Stimulated activated naive CD8-positive, alpha-beta T cell treated with anti-CD3 and anti-CD28 coated beads, Interleukin-15, amount 100 ng/mL, for 72 hours (primary cell): Measurements from ENCODE around the gene HPD.

Source experiments
- ATAC-seq: fragments of 150-1000 bp; cut with Tn5 transposase; 2 replicates; pipeline ENCODE4 v1.10.0; 2021; ENCODE audit warnings: mild to moderate bottlenecking, moderate library complexity
- DNase-seq, 2 donors: peaks; one replicate each; pipeline ENCODE4 v3.0.0; 2021 to 2022
- H3K27ac Mint-ChIP-seq, 2 donors: one replicate each; pipeline ENCODE4 v1.8.0; 2022; ENCODE audit warnings: mild to moderate bottlenecking in 2 of 2, mixed read lengths in 2 of 2, moderate library complexity in 2 of 2
- H3K27me3 Mint-ChIP-seq: one replicate; pipeline ENCODE4 v1.8.0; 2022; ENCODE audit warnings: mixed read lengths
- H3K4me1 Mint-ChIP-seq: one replicate; pipeline ENCODE4 v1.8.0; 2022; ENCODE audit warnings: mild to moderate bottlenecking, mixed read lengths
- H3K4me3 Mint-ChIP-seq, 2 donors: one replicate each; pipeline ENCODE4 v1.8.0; 2022; ENCODE audit warnings: mild to moderate bottlenecking in 2 of 2, mixed read lengths in 2 of 2, moderate library complexity in 1 of 2
- H3K9me3 Mint-ChIP-seq, 2 donors: one replicate each; pipeline ENCODE4 v1.8.0; 2022; ENCODE audit warnings: mixed read lengths in 2 of 2

HPD gene

DNA sequence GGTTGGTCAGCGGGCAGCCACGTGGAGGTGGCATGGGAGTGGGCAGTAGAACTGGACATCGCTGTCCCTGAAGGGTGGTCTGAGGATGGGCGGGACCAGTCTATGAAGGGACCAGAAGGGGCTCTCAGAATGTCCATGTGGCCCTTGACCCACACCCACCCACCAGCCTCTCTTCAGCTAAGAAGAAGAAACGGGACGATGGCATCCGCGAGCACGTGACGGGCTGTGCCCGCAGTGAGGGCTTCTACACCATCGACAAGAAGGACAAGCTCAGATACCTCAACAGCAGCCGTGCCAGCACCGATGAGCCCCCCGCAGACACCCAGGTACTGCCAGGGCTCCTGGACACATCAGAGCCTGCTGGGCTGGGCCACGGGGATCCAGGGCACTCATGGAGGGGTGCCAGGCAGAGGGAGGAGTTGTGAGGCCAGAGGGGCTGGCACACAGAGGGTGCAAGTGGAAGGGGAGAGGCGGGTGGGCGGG, 33.6 kb downstream of the HPD start:
- H3K4me3 Mint-ChIP-seq = no peak overlapping the region
- H3K4me1 Mint-ChIP-seq = no peaks in the 10 kb centered on the region
- DNase-seq = no peak
- H3K27ac Mint-ChIP-seq = peak overlapping the region in 1 of 2 donors; percentile 92
- no peak for ATAC-seq
- no peaks in the 10 kb centered on the region for H3K9me3 Mint-ChIP-seq
- H3K27me3 Mint-ChIP-seq = no peaks in the 10 kb centered on the region

DNA sequence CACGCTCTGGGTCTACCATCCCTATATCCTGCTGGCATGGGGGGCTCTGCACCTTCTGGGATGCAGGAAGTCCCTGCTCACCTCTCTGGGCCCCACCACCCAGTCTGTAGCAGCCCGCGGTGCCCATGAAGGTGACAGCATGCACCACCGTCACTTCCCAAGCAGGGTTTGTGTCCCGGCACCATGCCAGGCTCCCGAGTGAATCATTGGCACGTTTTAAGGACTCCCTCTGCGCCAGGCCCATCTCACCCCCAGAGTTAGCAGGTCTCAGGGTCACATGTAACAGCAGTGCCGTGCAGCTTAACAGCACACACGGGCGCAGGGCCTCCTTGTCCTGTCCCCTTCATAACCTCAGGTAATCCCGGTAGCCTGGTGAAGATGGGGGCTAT, 34.9 kb downstream of the HPD start:
- ATAC-seq = no peak
- H3K27ac Mint-ChIP-seq = peak overlapping the region; percentile 25 to 48
- H3K4me1 Mint-ChIP-seq = peaks cover 5% of the 10 kb centered on the region
- H3K9me3 Mint-ChIP-seq = no peaks in the 10 kb centered on the region
- no peak for DNase-seq
- no peaks in the 10 kb centered on the region for H3K27me3 Mint-ChIP-seq
- no peak overlapping the region for H3K4me3 Mint-ChIP-seq

DNA sequence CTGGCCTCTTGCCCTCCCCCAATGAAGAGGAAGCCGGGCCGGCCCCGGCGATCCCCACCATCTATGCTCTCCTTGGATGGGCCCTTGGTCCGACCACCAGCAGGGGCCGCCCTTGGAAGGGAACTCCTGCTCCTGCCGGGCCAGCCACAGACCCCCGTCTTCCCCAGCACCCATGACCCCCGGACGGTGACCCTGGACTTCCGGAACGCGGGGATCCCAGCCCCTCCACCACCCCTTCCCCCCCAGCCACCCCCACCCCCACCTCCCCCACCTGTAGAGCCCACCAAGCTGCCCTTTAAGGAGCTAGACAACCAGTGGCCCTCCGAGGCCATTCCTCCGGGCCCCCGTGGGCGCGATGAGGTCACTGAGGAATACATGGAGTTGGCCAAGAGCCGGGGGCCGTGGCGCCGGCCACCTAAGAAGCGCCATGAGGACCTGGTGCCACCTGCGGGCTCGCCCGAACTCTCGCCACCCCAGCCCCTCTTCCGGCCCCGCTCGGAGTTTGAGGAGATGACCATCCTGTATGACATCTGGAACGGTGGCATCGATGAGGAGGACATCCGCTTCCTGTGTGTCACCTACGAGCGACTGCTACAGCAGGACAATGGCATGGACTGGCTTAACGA, 35.4 kb downstream of the HPD start:
- Mint-ChIP-seq H3K4me3 (no peak overlapping the region), H3K4me1 (peaks cover 5% of the 10 kb centered on the region), H3K9me3 (no peaks in the 10 kb centered on the region), H3K27ac (peak overlapping the region in 1 of 2 donors; percentile 48), H3K27me3 (no peaks in the 10 kb centered on the region)
- ATAC-seq (peak; percentile 25), DNase-seq (no peak)

DNA sequence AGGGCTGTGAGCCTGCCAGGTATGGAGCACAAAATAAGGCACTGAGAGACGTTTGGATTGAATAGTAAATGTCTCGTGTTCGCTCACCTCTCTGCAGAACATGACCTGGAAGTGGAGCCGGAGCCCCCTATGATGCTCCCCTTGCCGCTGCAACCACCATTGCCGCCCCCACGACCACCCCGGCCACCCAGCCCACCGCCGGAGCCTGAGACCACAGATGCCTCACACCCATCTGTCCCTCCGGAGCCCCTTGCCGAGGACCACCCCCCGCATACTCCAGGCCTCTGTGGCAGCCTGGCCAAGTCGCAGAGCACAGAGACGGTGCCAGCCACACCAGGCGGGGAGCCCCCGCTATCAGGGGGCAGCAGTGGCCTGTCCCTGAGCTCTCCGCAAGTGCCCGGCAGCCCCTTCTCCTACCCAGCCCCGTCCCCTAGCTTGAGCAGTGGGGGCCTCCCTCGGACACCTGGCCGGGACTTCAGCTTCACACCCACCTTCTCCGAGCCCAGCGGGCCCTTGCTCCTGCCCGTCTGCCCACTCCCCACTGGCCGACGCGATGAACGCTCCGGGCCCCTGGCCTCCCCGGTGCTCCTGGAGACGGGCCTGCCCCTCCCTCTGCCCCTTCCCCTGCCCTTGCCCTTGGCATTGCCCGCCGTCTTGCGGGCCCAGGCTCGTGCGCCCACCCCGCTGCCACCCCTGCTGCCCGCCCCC, 36.1 kb downstream of the HPD start:
- peaks cover 5% of the 10 kb centered on the region for H3K4me1 Mint-ChIP-seq
- H3K27ac Mint-ChIP-seq = no peak overlapping the region
- no peaks in the 10 kb centered on the region for H3K27me3 Mint-ChIP-seq
- ATAC-seq (peak; percentile 35), DNase-seq (no peak)
- H3K4me3 Mint-ChIP-seq = no peak overlapping the region
- H3K9me3 Mint-ChIP-seq = no peaks in the 10 kb centered on the region

DNA sequence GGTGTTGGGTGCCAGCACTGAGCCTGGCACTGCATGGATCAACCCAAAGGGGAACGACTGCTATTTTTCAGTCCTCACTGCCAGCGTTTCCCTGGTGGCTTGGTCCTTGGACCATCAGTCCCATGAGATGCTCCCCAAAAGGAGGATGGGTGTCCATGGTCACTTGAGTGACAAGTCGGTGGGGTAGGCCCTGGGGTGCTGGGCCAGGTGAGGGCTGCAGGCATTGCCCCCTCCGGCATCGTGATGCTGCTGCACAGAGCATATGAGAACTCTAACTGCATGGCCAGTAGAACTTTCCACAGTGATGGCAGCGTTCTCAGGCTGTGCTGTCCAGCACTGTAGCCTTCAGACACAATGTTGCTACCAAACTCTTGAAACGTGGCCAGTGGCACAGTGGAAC, 38.6 kb downstream of the HPD start:
- H3K27me3 Mint-ChIP-seq = no peaks in the 10 kb centered on the region
- no peak overlapping the region for H3K4me3 Mint-ChIP-seq
- ATAC-seq (no peak), DNase-seq (no peak)
- H3K27ac Mint-ChIP-seq = no peak overlapping the region
- peaks cover 12% of the 10 kb centered on the region for H3K4me1 Mint-ChIP-seq
- no peaks in the 10 kb centered on the region for H3K9me3 Mint-ChIP-seq

DNA sequence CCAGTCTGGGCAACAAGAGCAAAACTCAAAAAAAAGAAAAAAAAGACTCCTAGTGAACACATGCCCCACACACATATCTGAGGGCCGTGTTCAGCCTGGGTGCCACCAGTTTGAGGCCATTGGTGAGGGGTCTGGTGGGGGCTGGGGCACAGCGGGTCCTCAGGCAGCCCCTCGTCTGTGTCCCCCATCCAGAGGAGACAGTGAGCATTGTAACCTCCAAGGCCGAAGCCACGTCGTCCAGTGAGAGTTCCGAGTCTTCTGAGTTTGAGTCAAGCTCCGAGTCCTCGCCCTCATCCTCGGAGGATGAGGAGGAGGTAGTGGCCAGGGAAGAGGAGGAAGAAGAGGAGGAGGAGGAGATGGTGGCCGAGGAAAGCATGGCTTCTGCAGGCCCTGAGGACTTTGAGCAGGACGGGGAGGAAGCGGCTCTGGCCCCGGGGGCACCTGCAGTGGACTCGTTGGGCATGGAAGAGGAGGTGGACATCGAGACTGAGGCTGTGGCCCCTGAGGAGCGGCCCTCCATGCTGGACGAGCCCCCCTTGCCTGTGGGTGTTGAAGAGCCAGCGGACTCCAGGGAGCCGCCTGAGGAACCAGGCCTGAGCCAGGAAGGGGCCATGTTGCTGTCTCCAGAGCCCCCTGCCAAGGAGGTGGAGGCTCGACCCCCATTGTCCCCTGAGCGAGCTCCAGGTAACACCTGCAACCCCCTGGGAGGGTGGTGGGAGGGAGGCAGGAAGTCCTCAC, 39.3 kb downstream of the HPD start:
- no peaks in the 10 kb centered on the region for H3K9me3 Mint-ChIP-seq
- H3K4me1 Mint-ChIP-seq = peaks cover 13% of the 10 kb centered on the region
- H3K27me3 Mint-ChIP-seq = no peaks in the 10 kb centered on the region
- H3K4me3 Mint-ChIP-seq = no peak overlapping the region
- ATAC-seq = no peak
- no peak for DNase-seq
- H3K27ac Mint-ChIP-seq = no peak overlapping the region

DNA sequence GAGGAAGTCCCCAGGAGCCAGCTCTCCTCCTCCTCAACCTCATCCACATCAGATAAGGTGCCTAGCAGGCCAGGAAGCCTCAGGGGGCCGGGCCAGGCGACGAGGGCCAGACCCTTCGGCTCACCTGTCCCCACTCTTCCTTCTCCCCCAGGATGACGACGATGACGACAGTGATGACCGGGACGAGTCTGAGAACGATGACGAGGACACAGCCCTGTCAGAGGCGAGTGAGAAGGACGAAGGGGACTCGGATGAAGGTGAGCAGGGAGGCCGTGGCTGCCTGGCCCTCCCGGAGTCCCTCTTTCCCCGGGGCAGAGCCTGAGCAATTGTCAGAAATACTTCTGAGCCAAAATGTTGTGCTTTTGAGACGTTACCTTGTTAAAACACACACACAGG, 41.0 kb downstream of the HPD start:
- H3K27me3 Mint-ChIP-seq = no peaks in the 10 kb centered on the region
- DNase-seq = no peak
- H3K9me3 Mint-ChIP-seq = no peaks in the 10 kb centered on the region
- peaks cover 26% of the 10 kb centered on the region for H3K4me1 Mint-ChIP-seq
- no peak overlapping the region for H3K4me3 Mint-ChIP-seq
- H3K27ac Mint-ChIP-seq = no peak overlapping the region
- no peak for ATAC-seq

DNA sequence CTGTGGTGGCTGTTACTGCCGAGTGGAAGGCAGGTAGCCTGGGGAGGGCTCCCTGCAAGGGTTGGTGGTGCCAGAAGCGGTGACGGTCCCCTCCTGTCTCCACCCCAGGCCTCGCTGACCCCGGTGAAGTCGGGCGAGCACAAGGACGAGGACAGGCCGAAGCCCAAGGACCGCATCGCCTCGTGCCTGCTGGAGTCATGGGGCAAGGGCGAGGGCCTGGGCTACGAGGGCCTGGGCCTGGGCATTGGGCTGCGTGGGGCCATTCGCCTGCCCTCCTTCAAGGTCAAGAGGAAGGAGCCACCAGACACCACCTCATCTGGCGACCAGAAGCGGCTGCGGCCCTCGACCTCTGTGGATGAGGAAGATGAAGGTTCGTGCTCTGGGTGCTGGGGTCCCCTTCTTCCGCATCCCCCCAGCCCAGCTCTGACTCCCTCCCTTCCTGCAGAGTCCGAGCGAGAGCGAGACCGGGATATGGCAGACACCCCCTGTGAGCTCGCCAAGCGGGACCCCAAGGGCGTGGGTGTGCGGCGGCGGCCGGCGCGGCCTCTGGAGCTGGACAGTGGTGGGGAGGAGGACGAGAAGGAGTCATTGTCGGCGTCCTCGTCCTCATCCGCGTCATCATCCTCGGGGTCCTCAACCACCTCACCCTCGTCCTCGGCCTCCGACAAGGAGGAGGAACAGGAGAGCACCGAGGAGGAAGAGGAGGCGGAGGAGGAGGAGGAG, 41.6 kb downstream of the HPD start:
- H3K27ac Mint-ChIP-seq = peak overlapping the region in 1 of 2 donors; percentile 71
- no peak overlapping the region for H3K4me3 Mint-ChIP-seq
- no peak for DNase-seq

DNA sequence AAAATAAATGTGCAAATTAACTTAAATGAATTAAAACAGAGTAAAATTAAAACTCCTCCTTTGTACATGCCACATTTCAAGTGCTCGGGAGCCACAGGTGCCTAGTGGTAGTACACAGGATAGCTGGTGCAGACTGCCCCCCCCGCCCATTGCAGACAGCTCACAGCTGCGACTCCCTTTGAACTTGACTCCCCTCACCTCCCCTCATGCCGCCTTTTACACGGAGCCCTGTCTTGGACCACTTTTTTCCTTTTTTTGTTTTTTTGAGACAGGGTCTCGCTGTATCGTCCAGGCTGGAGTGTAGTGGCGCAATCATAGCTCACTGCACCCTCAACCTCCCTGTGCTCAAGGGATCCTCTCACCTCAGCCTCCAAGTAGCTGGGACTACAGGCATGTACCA, 43.4 kb downstream of the HPD start:
- no peak overlapping the region for H3K4me3 Mint-ChIP-seq
- H3K27ac Mint-ChIP-seq = peak overlapping the region; percentile 46 to 66
- ATAC-seq (no peak), DNase-seq (no peak)
- no peaks in the 10 kb centered on the region for H3K9me3 Mint-ChIP-seq
- peaks cover 48% of the 10 kb centered on the region for H3K4me1 Mint-ChIP-seq
- H3K27me3 Mint-ChIP-seq = no peaks in the 10 kb centered on the region

More for the DNA sequence above, 41.6 kb downstream of the HPD start:
- H3K27me3 Mint-ChIP-seq = no peaks in the 10 kb centered on the region
- no peak for ATAC-seq
- peaks cover 31% of the 10 kb centered on the region for H3K4me1 Mint-ChIP-seq
- H3K9me3 Mint-ChIP-seq = no peaks in the 10 kb centered on the region

DNA sequence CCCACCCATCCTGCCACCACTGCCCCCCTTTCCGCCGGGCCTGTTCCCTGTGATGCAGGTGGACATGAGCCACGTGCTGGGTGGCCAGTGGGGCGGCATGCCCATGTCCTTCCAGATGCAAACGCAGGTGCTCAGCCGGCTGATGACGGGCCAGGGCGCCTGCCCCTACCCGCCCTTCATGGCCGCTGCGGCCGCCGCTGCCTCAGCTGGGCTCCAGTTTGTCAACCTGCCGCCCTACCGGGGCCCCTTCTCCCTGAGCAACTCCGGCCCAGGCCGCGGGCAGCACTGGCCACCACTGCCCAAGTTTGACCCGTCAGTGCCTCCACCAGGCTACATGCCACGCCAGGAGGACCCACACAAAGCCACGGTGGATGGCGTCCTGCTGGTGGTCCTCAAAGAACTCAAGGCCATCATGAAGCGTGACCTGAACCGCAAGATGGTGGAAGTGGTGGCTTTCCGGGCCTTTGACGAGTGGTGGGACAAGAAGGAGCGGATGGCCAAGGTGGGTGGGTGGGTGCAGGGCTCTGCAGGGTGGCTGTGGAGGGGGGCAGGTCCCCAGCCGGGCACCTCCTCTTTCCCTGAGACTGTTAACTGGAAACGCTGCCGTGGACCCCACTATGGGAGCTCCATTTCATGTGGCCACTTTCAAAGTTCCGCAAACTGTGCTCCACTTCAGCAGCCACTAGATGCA, 44.1 kb downstream of the HPD start:
- Mint-ChIP-seq H3K27ac (no peak overlapping the region), H3K4me3 (peak overlapping the region in 1 of 2 donors; percentile 51), H3K4me1 (peaks cover 55% of the 10 kb centered on the region), H3K9me3 (no peaks in the 10 kb centered on the region), H3K27me3 (no peaks in the 10 kb centered on the region)
- no peak for ATAC-seq
- no peak for DNase-seq

DNA sequence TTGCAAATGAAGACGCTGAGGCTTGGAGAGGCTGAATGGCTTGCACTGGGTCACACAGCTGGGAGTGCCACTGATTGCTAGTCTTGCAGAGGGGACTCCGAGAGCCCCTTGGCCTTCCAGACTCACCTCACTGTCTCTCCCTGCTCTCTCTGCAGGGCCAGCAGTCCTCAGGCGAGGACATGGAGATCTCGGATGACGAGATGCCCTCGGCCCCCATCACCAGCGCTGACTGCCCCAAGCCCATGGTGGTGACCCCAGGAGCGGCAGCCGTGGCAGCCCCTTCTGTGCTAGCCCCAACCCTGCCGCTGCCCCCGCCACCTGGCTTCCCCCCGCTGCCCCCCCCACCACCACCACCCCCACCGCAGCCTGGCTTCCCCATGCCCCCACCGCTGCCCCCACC, 44.7 kb downstream of the HPD start:
- Mint-ChIP-seq H3K27ac (no peak overlapping the region), H3K27me3 (no peaks in the 10 kb centered on the region), H3K4me1 (peaks cover 53% of the 10 kb centered on the region), H3K9me3 (no peaks in the 10 kb centered on the region), H3K4me3 (peak overlapping the region in 1 of 2 donors; percentile 16)
- ATAC-seq = no peak
- no peak for DNase-seq

DNA sequence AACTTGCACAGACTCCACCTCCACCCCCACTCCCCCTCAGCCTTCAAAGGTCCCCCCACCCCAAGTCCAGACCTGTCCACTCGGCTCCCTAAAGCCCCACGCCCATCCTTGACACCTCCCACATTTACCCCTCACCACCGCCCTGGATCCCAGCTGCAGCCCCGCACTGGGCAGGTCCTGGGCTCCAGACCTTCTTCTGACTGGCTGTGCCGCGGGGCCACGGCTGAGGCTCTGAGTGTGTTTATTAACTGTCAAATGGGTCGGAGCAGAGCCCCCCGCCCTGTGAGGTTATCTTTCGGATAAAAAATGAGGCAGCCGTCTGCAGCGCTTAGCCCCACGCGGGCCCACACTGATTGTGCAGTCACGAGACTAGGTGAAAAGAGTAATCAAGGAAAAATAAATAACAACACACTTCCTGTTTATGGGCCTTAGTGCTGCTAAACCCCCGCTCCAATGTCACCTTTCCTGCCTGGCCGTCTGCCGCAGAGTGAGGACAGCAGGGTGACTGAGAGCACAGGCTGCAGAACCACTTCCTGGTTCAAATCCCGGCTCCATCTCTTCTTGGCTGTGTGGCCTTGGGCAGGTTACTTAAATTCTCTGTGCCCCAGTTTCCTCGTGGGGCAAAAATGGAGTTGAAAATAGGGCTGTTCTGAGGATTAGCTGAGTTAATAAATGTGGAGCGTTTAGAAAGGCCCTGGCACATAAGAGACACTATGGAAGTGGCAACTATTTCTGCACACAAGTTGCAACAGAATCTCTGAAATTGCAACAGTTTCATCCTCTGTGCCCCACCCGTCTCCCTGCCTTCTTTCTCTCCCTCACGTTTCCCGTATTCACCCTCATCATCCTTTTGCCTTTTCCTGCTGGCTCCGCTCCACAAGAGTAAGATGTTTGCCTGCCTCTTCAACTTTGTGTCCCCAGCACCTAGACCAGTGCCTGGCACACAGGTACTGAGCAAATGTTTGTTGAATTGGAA, 45.5 kb downstream of the HPD start:
- Mint-ChIP-seq H3K27ac (peak overlapping the region; percentile 28 to 91), H3K27me3 (no peaks in the 10 kb centered on the region), H3K4me3 (peak overlapping the region; percentile 86 to 94), H3K9me3 (no peaks in the 10 kb centered on the region), H3K4me1 (peaks cover 59% of the 10 kb centered on the region)
- ATAC-seq (no peak), DNase-seq (no peak)

DNA sequence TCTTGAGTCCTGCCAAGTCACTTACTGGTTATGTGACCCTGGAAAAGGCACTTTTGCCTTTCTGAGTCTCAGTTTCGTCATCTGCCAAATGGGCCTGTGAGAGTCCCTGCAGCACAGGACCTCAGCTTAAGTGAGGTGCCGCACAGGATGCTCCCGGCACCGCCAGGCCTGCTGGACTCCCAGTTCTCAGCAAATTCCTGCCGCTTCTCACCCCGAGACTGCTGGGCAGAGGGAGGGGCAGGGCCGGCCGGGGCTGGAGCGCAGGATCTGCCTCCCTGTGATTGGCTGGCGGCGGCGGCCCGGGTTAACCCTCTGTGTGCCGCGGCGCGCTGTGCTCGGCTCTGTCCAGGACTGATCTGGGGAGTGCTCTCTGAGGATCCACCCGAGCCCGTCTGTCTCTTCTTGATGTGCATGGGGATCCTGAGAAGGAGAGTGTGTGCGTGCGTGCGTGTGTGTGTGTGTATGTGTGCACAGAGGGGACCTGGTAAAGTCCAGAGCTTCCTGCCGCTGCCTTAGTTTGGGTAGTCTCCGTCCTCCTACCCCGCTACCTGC, 46.3 kb downstream of the HPD start:
- H3K27me3 Mint-ChIP-seq = no peaks in the 10 kb centered on the region
- peak; percentile 62 for ATAC-seq
- DNase-seq = no peak
- peak overlapping the region in 1 of 2 donors; percentile 91 for H3K27ac Mint-ChIP-seq
- no peaks in the 10 kb centered on the region for H3K9me3 Mint-ChIP-seq
- H3K4me1 Mint-ChIP-seq = peaks cover 67% of the 10 kb centered on the region
- peak overlapping the region; percentile 86 to 94 for H3K4me3 Mint-ChIP-seq
